SK-N-SH (cell line): Measurements from ENCODE around the gene CALML6.

Experiments used
- ELF1 ChIP-seq: IDR thresholded peaks from 2 replicates; pipeline ENCODE4 v1.4.0; 2012
- EP300 ChIP-seq, 2 experiments: IDR thresholded peaks; 2 replicates each; pipeline versions ENCODE4 v1.4.0 to v1.6.1; 2012; ENCODE audit warnings: borderline replicate concordance in 1 of 2, low read depth in 1 of 2, low read length in 1 of 2
- TF ChIP-seq, protein P1 (sequence below): fragments of 200-600 bp; sonication (generic); IDR thresholded peaks from 2 replicates; pipeline ENCODE4 v1.6.1; 2017; ENCODE audit warnings: antibody characterized with exemption, mild to moderate bottlenecking, moderate library complexity
- TF ChIP-seq, protein P2 (sequence below): IDR thresholded peaks from 2 replicates; pipeline ENCODE4 v1.4.0; 2012; ENCODE audit warnings: low read depth

DNA sequence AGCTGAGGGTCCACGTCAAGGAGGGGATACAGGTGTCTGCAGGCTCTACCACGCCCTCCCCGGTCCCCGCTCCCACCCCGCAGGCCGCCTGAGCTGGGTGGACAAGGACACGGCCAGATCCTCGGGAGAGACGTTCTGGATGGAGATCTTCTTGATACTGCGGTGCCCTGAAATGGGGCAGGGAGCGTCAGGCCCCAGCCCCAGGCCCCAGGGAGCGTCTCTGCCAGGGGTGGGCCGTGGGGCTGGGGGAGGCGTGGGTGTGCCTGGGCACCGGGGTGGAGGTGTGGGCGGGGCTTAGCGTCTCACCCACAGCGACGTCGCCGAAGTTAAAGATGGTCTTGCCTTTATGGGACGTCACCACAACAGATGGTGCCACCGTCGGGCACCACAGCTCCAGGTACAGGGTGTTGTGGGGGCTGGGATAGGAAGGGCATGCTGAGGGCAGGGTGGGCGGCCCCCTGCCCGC lies 11.3 kb downstream of the CALML6 start:
- TF ChIP-seq, protein P1, sequence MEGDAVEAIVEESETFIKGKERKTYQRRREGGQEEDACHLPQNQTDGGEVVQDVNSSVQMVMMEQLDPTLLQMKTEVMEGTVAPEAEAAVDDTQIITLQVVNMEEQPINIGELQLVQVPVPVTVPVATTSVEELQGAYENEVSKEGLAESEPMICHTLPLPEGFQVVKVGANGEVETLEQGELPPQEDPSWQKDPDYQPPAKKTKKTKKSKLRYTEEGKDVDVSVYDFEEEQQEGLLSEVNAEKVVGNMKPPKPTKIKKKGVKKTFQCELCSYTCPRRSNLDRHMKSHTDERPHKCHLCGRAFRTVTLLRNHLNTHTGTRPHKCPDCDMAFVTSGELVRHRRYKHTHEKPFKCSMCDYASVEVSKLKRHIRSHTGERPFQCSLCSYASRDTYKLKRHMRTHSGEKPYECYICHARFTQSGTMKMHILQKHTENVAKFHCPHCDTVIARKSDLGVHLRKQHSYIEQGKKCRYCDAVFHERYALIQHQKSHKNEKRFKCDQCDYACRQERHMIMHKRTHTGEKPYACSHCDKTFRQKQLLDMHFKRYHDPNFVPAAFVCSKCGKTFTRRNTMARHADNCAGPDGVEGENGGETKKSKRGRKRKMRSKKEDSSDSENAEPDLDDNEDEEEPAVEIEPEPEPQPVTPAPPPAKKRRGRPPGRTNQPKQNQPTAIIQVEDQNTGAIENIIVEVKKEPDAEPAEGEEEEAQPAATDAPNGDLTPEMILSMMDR = no peak
- TF ChIP-seq ELF1 (no peak), EP300 (IDR thresholded peaks at IDR 0.05; ENCODE audit: borderline replicate concordance in 1 of 2, low read depth in 1 of 2, low read length in 1 of 2) (no peak)
- TF ChIP-seq, protein P2, sequence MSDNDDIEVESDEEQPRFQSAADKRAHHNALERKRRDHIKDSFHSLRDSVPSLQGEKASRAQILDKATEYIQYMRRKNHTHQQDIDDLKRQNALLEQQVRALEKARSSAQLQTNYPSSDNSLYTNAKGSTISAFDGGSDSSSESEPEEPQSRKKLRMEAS = no peak
